HCT116 (cell line): ENCODE data around the gene YOD1. TPM values are rescaled to one million over a fixed set of nuclear protein-coding genes. Genes with fewer than 3 reads are reported as not detected.

Source experiments
- ATAC-seq: fragments of 200-7000 bp; cut with Tn5 transposase; 2 replicates; pipeline ENCODE4 v1.9.1; 2020; ENCODE audit warnings: mild to moderate bottlenecking, moderate library complexity
- BruUV-seq: library from RNA; stranded (reverse); fragments of 400-500 nt; replicated peaks from 2 replicates; lab custom pipeline; 2021; lab: Mats Ljungman, UMichigan
- CTCF ChIA-PET: fragments of 300-600 bp; sonication (Branson Sonifier 250); formaldehyde crosslinking; loops from one replicate; lab custom pipeline; 2021; ENCODE audit warnings: antibody characterized with exemption; lab: Charles Lee
- POLR2A ChIA-PET: fragments of 300-600, 350-600 bp; sonication (Branson Sonifier 250); formaldehyde crosslinking; loops from one replicate; lab custom pipeline; 2021; ENCODE audit warnings: antibody characterized with exemption; lab: Charles Lee
- RAD21 ChIA-PET, 2 experiments: fragments of 300-600 bp; sonication (Branson Sonifier 250); formaldehyde crosslinking; loops; one replicate each; lab custom pipeline; 2023; ENCODE audit warnings: low total read pairs in 2 of 2; ENCODE audit not compliant: uncharacterized antibody in 2 of 2, unreplicated experiment in 2 of 2, low non-redundant PET in 1 of 2; lab: Charles Lee
- DNase-seq: peaks from one replicate; pipeline ENCODE4 v3.0.0-alpha.2; 2010; ENCODE audit warnings: low read depth, low spot score
- H2AFZ ChIP-seq: fragments of 200-600 bp; shearing (Covaris generic), sonication (generic); 2 replicates; pipeline ENCODE4 v1.6.1; 2017; ENCODE audit warnings: low read depth, mixed run types, mixed read lengths, antibody characterized with exemption, low read length; ENCODE audit not compliant: poor library complexity, severe bottlenecking
- H3K27ac ChIP-seq: 2 replicates; pipeline ENCODE4 v1.5.1; 2012; ENCODE audit warnings: low read depth, low read length
- H3K27me3 ChIP-seq: fragments of 200-600 bp; sonication (generic); 2 replicates; pipeline ENCODE4 v1.6.1; 2016; ENCODE audit warnings: mixed run types, low read length, mixed read lengths; ENCODE audit not compliant: insufficient read depth
- H3K36me3 ChIP-seq, 2 experiments: fragments of 200-500 bp in 1 of 2; fragments of 200-600 bp in 1 of 2; sonication (Bioruptor generic) in 1 of 2; sonication (generic) in 1 of 2; 2 replicates each; pipeline versions ENCODE4 v1.5.1 to v1.6.1; 2014 to 2016; ENCODE audit warnings: low read length in 2 of 2, inconsistent platforms in 1 of 2, mixed read lengths in 1 of 2, mixed run types in 1 of 2; ENCODE audit not compliant: insufficient read depth in 2 of 2, control insufficient read depth in 1 of 2
- H3K4me1 ChIP-seq, 2 experiments: fragments of 200-600 bp in 1 of 2; sonication (generic) in 1 of 2; 2 replicates each; pipeline versions ENCODE4 v1.5.1 to v1.6.1; 2012 to 2017; ENCODE audit warnings: low read length in 2 of 2, inconsistent platforms in 1 of 2, mild to moderate bottlenecking in 1 of 2, mixed read lengths in 1 of 2, mixed run types in 1 of 2, moderate library complexity in 1 of 2; ENCODE audit not compliant: insufficient read depth in 2 of 2, control insufficient read depth in 1 of 2
- H3K4me2 ChIP-seq: fragments of 200-600 bp; sonication (generic); 2 replicates; pipeline ENCODE4 v1.6.1; 2017; ENCODE audit warnings: mixed run types, low read length, mixed read lengths
- H3K4me3 ChIP-seq, 2 experiments: fragments of 200-600 bp in 1 of 2; sonication (generic) in 1 of 2; replicated peaks in 1 of 2; 2 replicates each; pipeline ENCODE4 v1.5.1; 2011 to 2016; ENCODE audit warnings: low read length in 2 of 2, control low read depth in 1 of 2, low read depth in 1 of 2, mild to moderate bottlenecking in 1 of 2, mixed read lengths in 1 of 2, mixed run types in 1 of 2
- H3K79me2 ChIP-seq: fragments of 200-600 bp; sonication (generic); 2 replicates; pipeline ENCODE4 v1.6.1; 2017; ENCODE audit warnings: mild to moderate bottlenecking, mixed run types, low read length, moderate library complexity, mixed read lengths; ENCODE audit not compliant: insufficient read depth
- H3K9ac ChIP-seq: fragments of 200-600 bp; sonication (generic); 2 replicates; pipeline ENCODE4 v1.6.1; 2016; ENCODE audit warnings: low read length, mixed read lengths
- H3K9me2 ChIP-seq: fragments of 200-600 bp; sonication (generic), shearing (Covaris generic); 2 replicates; pipeline ENCODE4 v1.6.1; 2017; ENCODE audit warnings: mixed run types, mild to moderate bottlenecking, moderate library complexity; ENCODE audit not compliant: insufficient read depth
- H3K9me3 ChIP-seq, 2 experiments: fragments of 200-500 bp in 1 of 2; fragments of 200-600 bp in 1 of 2; sonication (Bioruptor generic) in 1 of 2; sonication (generic) in 1 of 2; 2 replicates each; pipeline ENCODE4 v1.6.1; 2014 to 2017; ENCODE audit warnings: low read length in 2 of 2, mixed read lengths in 2 of 2, inconsistent platforms in 1 of 2, low read depth in 1 of 2, mild to moderate bottlenecking in 1 of 2, mixed run types in 1 of 2, moderate library complexity in 1 of 2; ENCODE audit not compliant: control insufficient read depth in 1 of 2, insufficient read depth in 1 of 2
- H4K20me1 ChIP-seq: fragments of 200-600 bp; sonication (generic), shearing (Covaris generic); 2 replicates; pipeline ENCODE4 v1.6.1; 2017; ENCODE audit warnings: mixed run types, mild to moderate bottlenecking, moderate library complexity; ENCODE audit not compliant: insufficient read depth
- CBX3 ChIP-seq: IDR thresholded peaks from 2 replicates; pipeline ENCODE4 v1.6.1; 2012; ENCODE audit warnings: low read depth
- CTCF ChIP-seq, 3 experiments: fragments of 200-600 bp in 1 of 3; sonication (generic) in 1 of 3; IDR thresholded peaks in 2 of 3; conservative IDR thresholded peaks in 1 of 3; 2 replicates each; pipeline ENCODE4 v1.5.1; 2012 to 2017; ENCODE audit warnings: low read depth in 2 of 3, low read length in 2 of 3, antibody characterized with exemption in 1 of 3, borderline replicate concordance in 1 of 3, control low read depth in 1 of 3, mild to moderate bottlenecking in 1 of 3, mixed read lengths in 1 of 3, mixed run types in 1 of 3, moderate library complexity in 1 of 3; ENCODE audit not compliant: insufficient read depth in 1 of 3
- EGR1 ChIP-seq: IDR thresholded peaks from 2 replicates; pipeline ENCODE4 v1.6.1; 2012; ENCODE audit warnings: low read depth
- EZH2 ChIP-seq: fragments of 200-600 bp; sonication (generic); IDR thresholded peaks from 2 replicates; pipeline ENCODE4 v1.6.1; 2017; ENCODE audit warnings: antibody characterized with exemption, mixed run types
- FOSL1 ChIP-seq: IDR thresholded peaks from 2 replicates; pipeline ENCODE4 v1.6.1; 2012; ENCODE audit warnings: low read depth
- POLR2A ChIP-seq: IDR thresholded peaks from 2 replicates; pipeline ENCODE4 v1.7.0; 2011; ENCODE audit warnings: borderline replicate concordance; ENCODE audit not compliant: insufficient read depth, insufficient read length; ENCODE audit errors: extremely low read depth
- RAD21 ChIP-seq: IDR thresholded peaks from 2 replicates; pipeline ENCODE4 v1.6.1; 2012; ENCODE audit warnings: low read depth, mild to moderate bottlenecking
- SP1 ChIP-seq: IDR thresholded peaks from 2 replicates; pipeline ENCODE4 v1.6.1; 2012; ENCODE audit warnings: low read depth
- SRF ChIP-seq: IDR thresholded peaks from 2 replicates; pipeline ENCODE4 v1.6.1; 2012; ENCODE audit warnings: low read depth
- TCF7L2 ChIP-seq: IDR thresholded peaks from 2 replicates; pipeline ENCODE4 v1.7.0; 2011; ENCODE audit warnings: borderline replicate concordance, inconsistent platforms; ENCODE audit not compliant: insufficient read depth, insufficient read length; ENCODE audit errors: extremely low read depth
- YY1 ChIP-seq: IDR thresholded peaks from 2 replicates; pipeline ENCODE4 v1.6.1; 2011; ENCODE audit warnings: low read length, low read depth, moderate library complexity, mild to moderate bottlenecking; ENCODE audit not compliant: insufficient replicate concordance; ENCODE audit errors: extremely low read depth
- ZBTB33 ChIP-seq: IDR thresholded peaks from 2 replicates; pipeline ENCODE4 v1.6.1; 2011; ENCODE audit warnings: mild to moderate bottlenecking, low read length, moderate library complexity; ENCODE audit not compliant: insufficient replicate concordance; ENCODE audit errors: extremely low read depth
- ZFX ChIP-seq: fragments of 450-650 bp; IDR thresholded peaks from 2 replicates; pipeline ENCODE4 v1.6.1; 2017
- intact Hi-C: fragments of 100-400 bp; cut with micrococcal nuclease; formaldehyde crosslinking; loops from 2 replicates; pipeline ENCODE4 v1.10.0; 2022
- total RNA-seq: library from RNA; stranded (reverse); gene quantifications from one replicate; pipeline ENCODE4 v1.2.1, GENCODE V29; 2021; ENCODE audit not compliant: unreplicated experiment
- TF ChIP-seq, protein P1 (sequence below): IDR thresholded peaks from 2 replicates; pipeline ENCODE4 v1.6.1; 2012

The YOD1 gene
- total RNA-seq, 1 experiment from 2014 or later, result 13.6 TPM

DNA sequence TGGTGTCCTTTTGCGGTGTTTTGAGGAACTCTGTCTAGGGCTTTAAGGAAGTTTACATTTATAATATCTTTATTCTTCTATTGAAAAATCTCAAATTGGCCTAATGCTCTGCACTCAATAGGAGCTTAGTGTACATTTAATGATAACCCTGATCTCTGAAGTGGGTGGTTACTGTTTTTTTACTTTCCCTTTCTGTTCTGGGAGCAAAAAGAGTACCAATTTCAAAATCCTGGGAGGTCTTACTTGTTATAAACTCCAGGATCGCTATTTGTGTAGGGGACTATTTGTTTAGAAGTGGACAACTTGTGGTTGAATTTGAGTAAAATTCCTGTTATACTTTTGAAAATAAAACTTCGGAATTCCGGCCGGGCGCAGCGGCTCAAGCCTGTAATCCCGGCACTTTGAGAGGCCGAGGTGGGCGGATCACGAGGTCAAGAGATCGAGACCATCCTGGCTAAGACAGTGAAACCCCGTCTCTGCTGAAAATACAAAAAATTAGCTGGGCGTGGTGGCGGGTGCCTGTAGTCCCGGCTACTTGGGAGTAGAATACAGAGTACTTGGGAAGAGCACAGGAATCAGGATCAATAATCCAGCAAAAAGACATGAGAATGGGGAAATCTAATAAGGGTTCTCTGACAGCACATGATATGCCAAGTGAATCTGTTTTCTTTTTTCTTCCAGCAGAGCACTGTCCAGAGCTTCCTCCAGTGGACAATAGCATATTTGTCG lies 38.8 kb upstream of the YOD1 start:
- Histone ChIP-seq H3K4me3 (no peak overlapping the region), H3K9me3 (no peaks in the 10 kb centered on the region), H3K4me2 (no peak overlapping the region), H3K9ac (no peak overlapping the region), H4K20me1 (no peaks in the 10 kb centered on the region), H3K9me2 (no peaks in the 10 kb centered on the region; the same call in 1 of the 2 replicates), H3K27ac (no peak overlapping the region), H3K79me2 (no peaks in the 10 kb centered on the region), H3K4me1 (no peaks in the 10 kb centered on the region), H3K36me3 (no peaks in the 10 kb centered on the region), H3K27me3 (no peaks in the 10 kb centered on the region), H2AFZ (no peak overlapping the region)
- RAD21 ChIA-PET, result no interaction called here
- intact Hi-C loops, result loop anchor here (10.0 kb wide), 1 partner anchor 585 kb away; no protein-coding TSS in a partner anchor
- no TSS peak for BruUV-seq
- POLR2A ChIA-PET, result no interaction called here
- CTCF ChIA-PET, result interaction anchor here (1.0 to 1.6 kb wide), 2 partner anchors 315 to 476 kb away, joined by 3 to 4 read pairs; no protein-coding TSS in a partner anchor
- TF ChIP-seq YY1 (no peak), SRF (no peak), POLR2A (no peak), SP1 (no peak), EGR1 (no peak), RAD21 (no peak), TCF7L2 (no peak), CBX3 (no peak), CTCF (IDR thresholded peaks at IDR 0.05 in 2 of 3, conservative IDR thresholded peaks at IDR 0.05 in 1 of 3; ENCODE audit: borderline replicate concordance in 1 of 3, insufficient read depth in 1 of 3, low read depth in 2 of 3, low read length in 2 of 3) (no peak), FOSL1 (no peak), ZFX (no peak), EZH2 (no peak), ZBTB33 (no peak)
- TF ChIP-seq, protein P1, sequence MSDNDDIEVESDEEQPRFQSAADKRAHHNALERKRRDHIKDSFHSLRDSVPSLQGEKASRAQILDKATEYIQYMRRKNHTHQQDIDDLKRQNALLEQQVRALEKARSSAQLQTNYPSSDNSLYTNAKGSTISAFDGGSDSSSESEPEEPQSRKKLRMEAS, result no peak
- DNase-seq (no peak), ATAC-seq (no peak)
